DMS53 (cell line): ENCODE measurements around the gene PDZRN3.
A peak's percentile ranks its signal among the peaks of the same experiment; 100 is the strongest.

ENCODE experiments used
- DNase-seq: peaks from one replicate; lab custom pipeline; 2025; lab: John Stamatoyannopoulos, UW

The PDZRN3 gene

DNA sequence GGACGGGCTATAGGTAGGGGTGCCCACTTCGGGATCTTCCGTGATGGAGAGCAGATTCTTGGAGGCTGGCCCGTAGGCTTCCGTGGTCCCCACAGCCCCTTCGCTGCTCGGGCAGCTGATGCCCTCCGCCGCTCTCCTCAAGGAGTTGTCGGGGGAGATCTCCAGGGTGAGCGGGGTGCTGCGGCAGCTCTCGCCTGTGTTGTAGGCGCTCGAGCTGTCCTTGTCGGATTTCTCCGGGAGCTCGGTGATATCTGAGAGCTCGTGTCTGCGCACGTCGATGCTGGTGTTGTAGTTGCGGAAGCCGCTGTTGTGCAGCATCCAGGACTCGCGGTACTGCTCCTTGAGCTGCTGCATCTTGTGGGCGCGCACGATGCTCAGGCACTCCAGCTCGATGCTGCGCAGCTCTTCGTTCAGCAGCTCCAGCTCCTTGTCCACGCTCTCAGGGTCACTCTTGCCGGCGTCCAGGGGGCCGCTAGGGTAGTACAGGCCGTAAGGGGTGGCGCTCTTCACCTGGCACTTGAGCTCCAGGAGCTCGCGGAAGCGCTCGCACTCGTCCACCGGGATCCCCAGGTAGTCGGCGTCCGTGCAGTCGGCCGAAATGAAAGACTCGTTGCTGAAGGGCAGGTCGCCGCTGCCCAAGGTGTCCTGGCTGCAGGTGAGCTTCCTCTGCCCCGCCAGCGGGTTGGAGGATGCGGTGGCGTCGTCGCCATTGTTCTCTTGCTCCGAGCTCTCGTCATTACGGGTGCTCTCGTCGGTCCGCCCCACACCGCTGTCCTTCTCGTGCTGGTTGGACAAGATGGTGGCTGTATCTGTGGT, 240.4 kb downstream of the PDZRN3 start:
- DNase-seq = no peak

DNA sequence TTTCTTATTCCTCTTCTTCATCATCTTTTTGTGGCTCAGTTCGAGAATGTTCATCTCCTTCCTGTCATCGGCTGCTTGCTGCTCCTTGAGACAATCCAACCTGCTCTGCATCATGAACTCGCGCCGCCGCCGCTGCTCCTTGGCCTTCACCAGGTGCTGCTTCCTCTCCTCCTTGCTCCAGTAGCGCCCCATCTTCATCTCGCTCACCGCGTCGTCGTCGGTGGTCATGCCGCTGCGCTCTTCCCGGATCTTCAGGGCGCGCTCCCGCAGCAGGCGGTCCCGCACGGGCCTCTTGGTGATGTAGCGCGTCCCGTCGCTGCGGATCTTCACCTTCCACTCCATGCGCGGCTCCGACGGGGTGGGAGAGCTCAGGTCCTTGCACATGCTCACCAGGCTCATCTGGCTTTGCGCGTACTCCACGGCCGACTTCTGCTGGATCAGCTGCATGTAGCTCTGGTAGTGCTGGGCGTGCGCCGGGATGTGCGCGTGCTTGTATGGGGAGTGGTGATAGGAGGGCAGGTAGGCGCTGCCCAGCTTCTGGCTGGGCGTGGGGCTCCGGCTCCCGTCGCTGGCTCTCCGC, 241.2 kb downstream of the PDZRN3 start:
- DNase-seq = no peak

DNA sequence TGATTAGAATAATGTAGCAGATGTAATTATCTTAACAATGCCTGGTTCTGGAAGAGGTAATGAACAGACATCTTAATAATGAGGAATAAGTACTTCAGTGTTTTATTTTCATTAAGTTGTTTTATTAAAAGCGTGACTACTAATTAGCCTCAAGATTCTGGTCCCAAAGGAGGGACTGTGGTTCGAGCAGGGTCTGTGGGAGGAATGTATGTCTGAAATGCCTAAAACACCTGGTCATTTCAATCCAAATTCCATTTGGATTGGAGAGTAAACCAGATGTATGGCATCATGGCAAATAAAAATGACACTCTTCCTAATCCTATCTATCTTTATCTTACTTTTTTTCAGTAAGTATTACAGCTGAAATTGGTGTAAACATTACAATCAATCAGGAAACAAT, 243.2 kb downstream of the PDZRN3 start:
- DNase-seq = no peak

DNA sequence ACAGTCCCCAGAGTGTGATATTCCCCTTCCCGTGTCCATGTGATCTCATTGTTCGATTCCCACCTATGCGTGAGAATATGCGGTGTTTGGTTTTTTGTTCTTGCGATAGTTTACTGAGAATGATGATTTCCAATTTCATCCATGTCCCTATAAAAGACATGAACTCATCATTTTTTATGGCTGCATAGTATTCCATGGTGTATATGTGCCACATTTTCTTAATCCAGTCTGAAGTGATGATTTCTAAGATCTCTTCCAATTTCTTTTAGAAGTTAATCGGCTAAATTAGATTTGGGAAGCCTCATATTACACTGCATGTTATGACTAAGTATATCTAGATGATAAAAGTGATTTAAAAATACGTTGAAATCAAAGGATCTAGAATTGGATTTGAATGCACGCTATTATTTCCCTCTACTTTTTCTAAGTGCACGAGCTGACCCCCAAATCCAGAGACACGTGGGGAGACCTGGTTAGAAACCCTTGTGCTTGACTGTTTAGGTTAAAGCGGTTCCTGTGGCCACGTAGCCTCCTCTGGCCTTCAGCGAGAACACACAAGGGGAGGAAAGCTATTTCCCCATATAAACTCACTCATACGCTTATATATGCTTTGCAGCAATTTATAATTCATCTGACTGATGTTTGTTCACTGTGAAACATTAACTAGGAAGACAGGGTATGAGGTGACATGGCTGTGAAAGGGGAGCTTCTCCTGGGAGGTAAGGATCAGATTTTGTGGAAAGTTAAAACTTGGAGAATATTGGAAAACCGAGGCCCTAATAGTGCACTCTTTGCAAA, 243.8 kb downstream of the PDZRN3 start:
- peak; percentile 58 for DNase-seq

DNA sequence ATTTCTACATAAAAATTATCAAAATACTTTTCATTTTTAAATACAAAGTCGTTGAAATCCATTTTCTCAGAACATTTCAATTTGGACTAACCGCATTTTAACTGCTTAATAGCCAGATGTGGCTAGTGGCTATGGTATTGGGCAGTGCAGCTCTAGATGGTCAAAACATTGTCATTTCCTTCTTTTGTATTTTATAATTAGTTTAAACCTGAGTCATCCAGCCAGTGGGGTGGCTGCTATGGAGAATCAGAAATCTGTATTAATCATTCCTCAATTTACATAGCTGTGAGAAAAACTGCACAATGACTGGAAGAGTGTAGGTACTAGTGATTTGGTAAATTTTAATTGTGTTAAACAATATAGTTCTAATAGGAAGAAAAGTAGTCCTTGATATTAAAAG, 245.3 kb downstream of the PDZRN3 start:
- DNase-seq = no peak

DNA sequence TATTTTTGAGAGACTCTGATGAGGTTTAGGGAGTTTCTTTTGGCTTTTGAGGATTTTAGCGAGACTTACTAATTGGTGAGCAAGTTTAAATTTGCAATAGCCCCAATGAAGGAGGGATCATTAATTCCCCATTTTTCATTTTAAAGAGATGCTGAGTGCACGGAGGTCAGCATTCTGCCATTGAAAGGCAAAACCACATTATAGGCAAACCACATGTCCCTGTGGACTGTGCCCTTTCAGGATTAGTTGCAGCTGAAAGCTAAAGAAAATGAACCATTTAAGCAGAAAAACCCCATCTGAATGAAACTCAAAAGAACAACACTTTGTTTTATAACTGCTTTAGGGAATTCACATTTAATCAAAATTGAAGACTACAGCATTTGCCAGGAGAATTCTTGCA, 246.5 kb downstream of the PDZRN3 start:
- DNase-seq = no peak

DNA sequence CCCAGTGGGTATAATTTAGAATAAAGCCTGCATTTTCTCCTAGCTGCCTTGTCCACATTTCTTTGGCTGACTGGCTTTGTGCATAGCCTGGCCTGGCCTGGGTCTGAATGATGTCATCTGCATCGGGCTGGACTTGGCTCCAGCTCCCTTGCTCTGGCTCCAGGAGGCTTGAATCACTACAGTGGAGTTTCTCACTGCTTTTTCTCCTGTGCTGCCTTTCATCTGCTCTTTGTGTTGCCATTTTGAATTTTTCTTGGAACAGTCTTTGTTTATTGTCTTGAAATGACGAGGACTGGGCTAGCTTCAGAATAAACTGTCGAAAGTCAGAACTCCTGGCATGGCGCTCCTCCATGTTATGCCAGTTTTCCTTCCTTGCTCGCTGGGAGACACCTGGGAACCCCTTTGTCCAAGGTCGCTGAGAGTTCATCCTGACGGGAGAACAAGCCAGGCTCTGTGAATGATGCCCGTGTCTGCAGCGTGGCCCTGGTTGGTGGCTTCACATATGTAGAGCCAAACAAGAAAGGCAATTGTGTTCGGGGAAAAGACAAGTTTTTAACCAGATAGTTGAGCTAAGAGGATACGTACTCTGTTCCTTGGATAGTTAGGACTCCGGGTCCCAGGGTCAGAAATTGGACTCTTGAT, 258.9 kb downstream of the PDZRN3 start:
- DNase-seq = no peak

DNA sequence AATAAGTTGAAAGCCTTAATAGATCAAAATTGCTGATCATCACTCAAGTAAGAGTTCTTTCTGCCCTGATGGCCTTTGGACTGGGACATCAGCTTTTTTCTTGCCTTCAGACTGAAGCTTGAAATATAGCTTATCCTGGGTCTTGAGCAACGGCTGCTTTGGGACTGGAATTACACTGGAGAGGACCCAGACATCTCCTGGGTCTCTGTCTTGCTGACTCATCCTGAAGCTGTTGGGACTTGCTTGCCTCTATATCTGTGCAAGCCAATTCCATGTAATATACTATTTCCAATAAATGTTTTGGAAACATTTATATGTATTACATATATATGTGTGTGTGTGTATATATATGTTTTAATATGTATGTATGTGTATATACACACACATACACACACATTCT, 260.2 kb downstream of the PDZRN3 start:
- no peak for DNase-seq

DNA sequence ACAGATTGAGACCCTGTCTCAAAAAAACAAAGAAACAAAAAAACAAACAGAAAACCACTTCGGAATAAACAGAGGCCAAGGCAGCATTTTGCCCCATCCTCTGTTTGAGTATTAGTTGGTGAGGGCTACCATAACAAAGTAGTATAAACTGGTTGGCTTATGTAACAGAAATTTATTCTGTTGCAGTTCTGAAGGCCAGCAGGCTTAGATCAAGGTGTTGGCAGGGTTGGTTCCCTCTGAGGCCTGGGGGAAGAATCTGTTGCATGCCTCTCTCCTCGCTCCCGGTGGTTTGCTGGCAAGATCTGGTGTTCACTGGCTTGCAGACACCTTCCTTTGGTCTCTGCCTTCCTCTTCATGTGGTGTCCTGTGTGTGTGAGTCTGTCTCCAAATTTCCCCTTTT, 261.6 kb downstream of the PDZRN3 start:
- DNase-seq = no peak

DNA sequence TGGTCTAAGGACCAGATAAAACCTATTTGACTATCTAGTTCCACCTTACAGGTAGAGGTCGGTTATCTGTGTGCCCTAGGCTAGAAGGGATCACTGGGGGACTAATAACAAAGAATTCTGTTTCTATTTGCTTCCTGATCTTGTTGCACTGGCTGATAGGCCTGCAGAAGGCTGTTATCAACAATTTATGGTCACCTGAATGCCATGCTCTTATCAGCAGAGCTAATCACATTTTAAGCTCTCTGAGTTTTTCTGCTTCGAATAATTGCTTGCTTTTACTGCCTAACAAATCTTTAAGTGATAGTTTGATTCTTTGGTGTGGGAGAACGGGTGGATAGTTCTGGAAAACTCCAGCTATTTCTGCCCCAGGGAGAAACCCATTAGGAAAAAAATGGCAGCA, 263.1 kb downstream of the PDZRN3 start:
- DNase-seq = no peak

DNA sequence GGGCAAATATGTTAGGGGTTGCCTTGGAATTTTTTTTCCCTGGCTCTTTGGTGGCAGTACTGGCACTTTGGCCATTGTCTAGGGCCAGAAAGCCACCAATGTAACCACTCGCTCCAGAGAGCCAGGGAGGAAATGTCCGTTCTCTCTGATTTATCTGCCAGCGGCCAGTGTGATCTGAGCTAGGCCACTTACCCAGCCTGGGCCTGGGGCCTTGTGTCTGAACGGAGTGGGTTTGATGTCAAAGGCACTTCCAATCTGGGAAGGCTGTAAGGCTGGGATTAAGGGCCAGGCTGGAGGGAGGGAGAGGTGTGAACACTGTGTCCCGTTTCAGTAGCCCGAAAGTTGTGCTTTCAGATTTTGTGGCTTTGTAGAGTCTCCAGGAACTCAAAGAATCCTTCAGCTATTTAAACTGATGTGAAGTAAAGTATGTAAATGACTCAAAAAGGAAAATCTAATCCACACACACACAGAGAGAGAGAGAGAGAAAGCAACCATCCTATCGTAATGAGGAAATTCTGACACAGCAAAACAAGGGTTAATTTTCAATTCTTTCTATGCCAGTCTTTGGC, 271.0 kb downstream of the PDZRN3 start:
- no peak for DNase-seq

DNA sequence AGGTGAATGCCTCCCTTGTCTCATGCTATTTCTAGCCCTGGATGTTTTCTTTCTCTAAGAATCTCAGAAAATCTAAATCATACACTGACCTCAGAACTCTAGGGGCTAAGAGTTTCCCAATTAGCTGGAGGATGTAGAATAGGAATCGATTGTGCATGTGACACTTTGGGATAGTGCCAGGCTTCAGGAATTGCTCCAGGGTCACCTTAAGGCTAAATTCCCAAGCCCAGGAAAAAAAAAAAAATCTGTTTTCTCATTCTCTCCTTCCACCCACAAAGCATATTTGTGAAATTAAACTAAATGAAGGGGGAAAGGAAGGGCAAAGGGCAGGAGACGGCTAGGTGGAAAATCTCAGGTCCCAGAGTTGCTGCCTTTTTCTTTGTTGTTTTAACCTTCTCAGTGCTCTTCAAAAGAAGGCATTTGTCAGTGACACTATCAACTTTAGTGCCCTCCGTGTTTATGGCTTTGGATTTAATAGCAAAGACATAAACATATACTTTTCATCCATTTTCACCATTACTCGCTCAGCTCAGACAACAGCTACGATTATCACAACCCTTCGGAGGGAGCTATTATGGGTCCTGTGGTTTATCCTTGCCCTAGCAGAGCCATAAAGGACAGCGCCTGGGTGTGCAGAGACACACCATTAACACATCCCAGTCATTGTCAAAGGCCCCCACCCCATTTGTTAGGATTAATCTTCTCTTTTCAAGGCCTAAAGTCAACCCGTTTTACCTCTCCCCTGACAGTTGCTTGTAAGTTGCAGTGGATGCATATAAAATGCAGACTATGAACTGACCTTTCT, 271.7 kb downstream of the PDZRN3 start:
- DNase-seq = no peak

DNA sequence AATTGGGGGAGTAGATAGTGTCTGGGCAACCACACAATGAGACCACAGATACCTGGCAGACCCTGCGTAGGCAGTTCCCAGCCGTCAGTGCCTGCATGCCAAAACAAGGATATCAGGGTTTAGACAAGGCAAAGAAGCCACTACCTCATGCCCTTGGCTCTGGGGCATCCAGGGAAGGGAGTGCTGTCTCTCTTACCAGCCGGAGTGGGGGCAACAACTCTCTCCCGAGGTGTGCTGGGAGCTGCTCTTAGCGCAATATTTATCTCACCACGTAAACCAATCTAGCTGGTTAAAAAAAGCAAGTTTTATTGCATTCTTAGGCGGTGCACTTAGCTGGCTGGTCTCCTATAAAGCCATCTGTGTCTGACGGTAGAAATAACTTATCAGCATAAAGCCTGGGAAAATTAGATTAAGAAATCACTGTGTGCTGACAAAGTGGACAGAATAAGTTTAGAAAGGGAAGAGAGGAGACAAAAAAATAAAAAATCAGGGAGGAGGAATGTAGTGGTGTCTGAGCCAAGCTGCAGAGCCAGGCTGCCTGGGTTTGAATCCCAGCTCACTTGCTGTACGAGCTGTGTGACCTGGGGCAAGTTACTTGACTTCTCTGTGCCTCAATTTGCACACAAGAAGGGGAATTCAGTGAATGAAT, 273.2 kb downstream of the PDZRN3 start:
- DNase-seq = no peak

DNA sequence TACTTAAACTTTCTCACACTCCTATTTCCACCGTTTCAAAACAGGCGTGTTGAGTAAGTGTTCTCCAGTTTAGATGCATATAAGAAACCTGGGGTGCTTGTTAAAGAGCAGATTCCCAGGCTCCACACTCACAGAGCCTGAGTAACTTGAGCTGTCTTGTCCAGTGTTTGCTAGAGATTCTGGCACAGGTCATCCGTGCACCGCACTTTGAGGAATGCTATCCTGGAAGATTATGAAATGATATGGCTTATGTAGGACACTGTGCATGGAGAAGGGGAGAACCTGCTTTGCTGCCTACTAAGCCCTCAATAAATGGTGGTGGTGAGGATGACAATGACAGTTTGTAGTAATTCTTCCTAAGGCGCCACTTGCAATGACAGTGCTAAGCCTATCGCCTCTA, 273.7 kb downstream of the PDZRN3 start:
- no peak for DNase-seq

DNA sequence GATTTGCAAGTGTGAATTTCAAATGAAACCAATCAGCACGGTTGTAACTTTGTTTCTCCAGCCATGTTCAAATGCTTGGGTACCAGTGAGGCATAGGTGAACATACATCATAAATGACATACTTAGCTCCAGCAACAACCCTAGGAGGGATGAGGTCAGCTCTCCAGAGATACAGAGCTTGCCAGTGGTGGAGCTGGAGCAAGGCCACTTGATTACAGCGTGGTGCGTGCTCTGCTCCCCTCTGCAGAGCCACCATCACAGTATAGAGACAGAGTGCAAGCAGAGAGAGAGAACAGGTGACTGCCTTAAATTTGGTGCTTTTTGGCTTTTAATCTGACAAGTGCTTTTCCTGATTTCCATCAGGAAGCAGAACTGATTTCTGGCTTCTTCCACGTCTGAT, 275.1 kb downstream of the PDZRN3 start:
- no peak for DNase-seq

DNA sequence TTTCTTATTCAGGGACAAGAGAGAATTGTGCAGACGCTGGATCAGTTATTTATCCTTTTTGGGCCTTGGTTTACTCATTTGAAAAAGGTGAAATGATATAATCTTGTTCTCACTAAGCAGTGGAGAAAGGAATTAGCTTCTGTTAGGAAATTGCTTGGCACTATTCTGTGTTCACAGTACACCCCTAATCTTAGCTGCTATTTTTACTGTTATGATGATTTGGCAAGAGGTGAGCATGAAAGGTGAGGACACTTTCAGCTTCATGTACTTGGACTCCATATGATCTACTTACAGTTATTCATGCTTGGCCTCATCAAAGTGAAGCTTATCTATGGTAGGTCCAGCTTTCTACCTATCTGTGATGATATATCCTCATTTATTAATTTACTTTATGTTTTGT, 282.7 kb downstream of the PDZRN3 start:
- DNase-seq = no peak

DNA sequence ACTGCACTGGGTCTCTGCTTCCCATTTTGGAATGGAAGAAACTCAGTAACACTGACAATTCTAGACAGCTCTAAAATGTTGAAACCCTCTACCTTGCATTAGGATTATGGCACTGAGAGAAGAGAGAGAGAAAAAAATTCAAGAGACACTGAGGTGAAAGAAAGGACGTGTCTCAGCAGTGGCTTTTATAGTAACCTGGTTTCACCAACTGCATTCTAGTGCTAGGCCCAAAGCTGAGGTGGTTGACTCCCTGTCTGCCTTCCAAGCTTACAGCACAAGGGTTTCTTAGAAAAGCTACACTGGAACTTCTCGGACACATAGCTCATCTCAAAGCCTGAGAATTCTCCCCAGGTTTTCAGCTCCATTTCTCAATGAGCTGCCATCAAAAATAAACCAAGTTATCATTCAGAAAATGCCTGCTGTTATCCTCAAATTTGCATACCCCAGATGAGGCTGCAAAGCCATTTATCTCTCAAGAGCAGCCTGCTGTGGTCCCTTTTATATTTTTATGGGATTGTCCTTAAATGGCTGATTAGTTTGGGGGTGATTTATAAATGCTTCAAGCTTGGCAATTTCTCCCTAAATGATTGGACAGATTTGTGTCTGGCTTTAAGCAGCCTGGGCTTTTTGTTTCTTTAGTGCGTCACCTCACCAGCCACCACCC, 283.3 kb downstream of the PDZRN3 start:
- DNase-seq = no peak

DNA sequence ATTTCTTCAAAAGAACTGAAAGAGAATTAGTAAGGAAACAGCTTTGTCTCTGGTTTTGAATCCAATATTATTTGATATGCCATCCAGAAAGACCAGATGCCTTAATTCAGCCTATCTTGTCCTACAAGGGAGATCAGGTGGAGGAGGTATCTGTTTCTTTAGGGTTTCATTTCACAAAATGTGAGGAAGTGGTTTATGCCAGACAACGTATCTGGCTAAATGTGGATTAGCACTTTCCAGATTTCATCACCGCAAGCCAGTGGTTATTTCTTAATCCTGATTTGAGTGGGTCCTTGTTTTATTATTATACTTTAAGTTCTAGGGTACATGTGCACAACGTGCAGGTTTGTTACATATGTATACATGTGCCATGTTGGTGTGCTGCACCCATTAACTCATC, 292.2 kb downstream of the PDZRN3 start:
- DNase-seq = no peak
